WERI-Rb-1 (cell line): Measurements from ENCODE around the gene PLPP1.
A peak's percentile ranks its signal among the peaks of the same experiment; 100 is the strongest.

Experiments used
- DNase-seq: peaks from one replicate; pipeline ENCODE4 v3.0.0-alpha.2; 2020
- H3K27ac ChIP-seq: fragments of 250-450 bp; sonication (Bioruptor Pico); 2 replicates; pipeline ENCODE4 v1.5.1; 2020; ENCODE audit warnings: mild to moderate bottlenecking, moderate library complexity
- H3K27me3 ChIP-seq: fragments of 250-450 bp; sonication (Bioruptor Pico); 2 replicates; pipeline ENCODE4 v1.5.1; 2021; ENCODE audit warnings: mild to moderate bottlenecking, low read depth, moderate library complexity; ENCODE audit not compliant: insufficient read depth, severe bottlenecking
- H3K36me3 ChIP-seq: fragments of 250-450 bp; sonication (Bioruptor Pico); 2 replicates; pipeline ENCODE4 v1.5.1; 2020; ENCODE audit warnings: mild to moderate bottlenecking, moderate library complexity
- H3K4me3 ChIP-seq: 2 replicates; pipeline ENCODE4 v1.5.1; 2011; ENCODE audit warnings: low read depth, mild to moderate bottlenecking, control low read depth, low read length
- H3K9me3 ChIP-seq: fragments of 250-450 bp; sonication (Bioruptor Pico); 2 replicates; pipeline ENCODE4 v1.5.1; 2021; ENCODE audit warnings: mild to moderate bottlenecking, moderate library complexity; ENCODE audit not compliant: severe bottlenecking
- CTCF ChIP-seq: IDR thresholded peaks from 2 replicates; pipeline ENCODE4 v1.5.1; 2011; ENCODE audit warnings: low read depth, mild to moderate bottlenecking, control low read depth, inconsistent platforms, low read length

Gene PLPP1

GRCh38 chr5:55523293-55523692 lies 11.5 kb downstream of the PLPP1 start:
- DNase-seq: no peak
- TF ChIP-seq CTCF: no peak
- Histone ChIP-seq H3K27me3 (no peaks in the 10 kb centered on the region), H3K9me3 (no peaks in the 10 kb centered on the region), H3K36me3 (no peaks in the 10 kb centered on the region), H3K27ac (no peak overlapping the region), H3K4me3 (no peak overlapping the region)

- H3K27ac ChIP-seq: no peak overlapping the region
- no peak for TF ChIP-seq CTCF
- H3K4me3 ChIP-seq: no peak overlapping the region
- H3K9me3 ChIP-seq: no peaks in the 10 kb centered on the region
- no peaks in the 10 kb centered on the region for H3K36me3 ChIP-seq
- no peaks in the 10 kb centered on the region for H3K27me3 ChIP-seq
- DNase-seq: no peak
These were observed 12.9 kb downstream of the PLPP1 start for GRCh38 chr5:55521881-55522280.

GRCh38 chr5:55520117-55520839 lies 14.5 kb downstream of the PLPP1 start:
- Histone ChIP-seq H3K36me3 (no peaks in the 10 kb centered on the region), H3K27me3 (no peaks in the 10 kb centered on the region), H3K4me3 (no peak overlapping the region), H3K9me3 (no peaks in the 10 kb centered on the region), H3K27ac (no peak overlapping the region)
- no peak for DNase-seq
- no peak for TF ChIP-seq CTCF

- H3K9me3 ChIP-seq: no peaks in the 10 kb centered on the region
- H3K27me3 ChIP-seq: no peaks in the 10 kb centered on the region
- no peak overlapping the region for H3K4me3 ChIP-seq
- no peaks in the 10 kb centered on the region for H3K36me3 ChIP-seq
- H3K27ac ChIP-seq: no peak overlapping the region
- TF ChIP-seq CTCF: no peak
- no peak for DNase-seq
These were observed 15.9 kb downstream of the PLPP1 start for GRCh38 chr5:55518831-55519390.

- no peak overlapping the region for H3K4me3 ChIP-seq
- no peaks in the 10 kb centered on the region for H3K36me3 ChIP-seq
- H3K9me3 ChIP-seq: no peaks in the 10 kb centered on the region
- no peaks in the 10 kb centered on the region for H3K27me3 ChIP-seq
- H3K27ac ChIP-seq: no peak overlapping the region
- TF ChIP-seq CTCF: no peak
- DNase-seq: peak; percentile 25
These were observed 17.0 kb downstream of the PLPP1 start for GRCh38 chr5:55517804-55518203.

GRCh38 chr5:55511010-55511409 lies 23.8 kb downstream of the PLPP1 start:
- Histone ChIP-seq H3K4me3 (no peak overlapping the region), H3K36me3 (no peaks in the 10 kb centered on the region), H3K27me3 (no peaks in the 10 kb centered on the region), H3K9me3 (no peaks in the 10 kb centered on the region), H3K27ac (no peak overlapping the region)
- DNase-seq: no peak
- TF ChIP-seq CTCF: no peak
